CD14-positive monocyte (primary cell): ENCODE results near the gene TEX48. TPM values are rescaled to one million over a fixed set of nuclear protein-coding genes. Genes with fewer than 3 reads are reported as not detected.

Experiments used
- DNase-seq, 3 donors: peaks; one replicate each; pipeline ENCODE4 v3.0.0-alpha.2; 2011 to 2022
- H2AFZ ChIP-seq: 2 replicates; pipeline ENCODE4 v1.6.0; 2012; ENCODE audit warnings: mild to moderate bottlenecking, low read depth, low read length, inconsistent platforms; ENCODE audit not compliant: insufficient read depth, poor library complexity, severe bottlenecking
- H3K27ac ChIP-seq, 2 donors: 1 replicate in 1 of 2; 2 replicates in 1 of 2; pipeline ENCODE4 v1.5.1; 2012 to 2013; ENCODE audit warnings: low read length in 2 of 2, control low read depth in 1 of 2, inconsistent platforms in 1 of 2, low read depth in 1 of 2, mild to moderate bottlenecking in 1 of 2
- H3K27me3 ChIP-seq, 2 donors: one replicate each; pipeline versions ENCODE4 v1.6.0 to v1.6.1; 2011 to 2013; ENCODE audit warnings: low read length in 2 of 2; ENCODE audit not compliant: control insufficient read depth in 2 of 2, insufficient read depth in 2 of 2
- H3K36me3 ChIP-seq, 2 donors: replicated peaks in 1 of 2; 1 replicate in 1 of 2; 2 replicates in 1 of 2; pipeline versions ENCODE4 v1.5.1 to v1.6.1; 2012 to 2013; ENCODE audit warnings: low read length in 2 of 2, control low read depth in 1 of 2, inconsistent platforms in 1 of 2, mild to moderate bottlenecking in 1 of 2; ENCODE audit not compliant: insufficient read depth in 2 of 2, control insufficient read depth in 1 of 2
- H3K4me1 ChIP-seq, 2 donors: 1 replicate in 1 of 2; 2 replicates in 1 of 2; pipeline versions ENCODE4 v1.5.1 to v1.6.1; 2012 to 2013; ENCODE audit warnings: low read length in 2 of 2, control low read depth in 1 of 2, inconsistent platforms in 1 of 2, mild to moderate bottlenecking in 1 of 2, moderate library complexity in 1 of 2; ENCODE audit not compliant: insufficient read depth in 2 of 2, control insufficient read depth in 1 of 2
- H3K4me2 ChIP-seq: replicated peaks from 2 replicates; pipeline ENCODE3; 2012; ENCODE audit warnings: low read length, moderate library complexity, mild to moderate bottlenecking; ENCODE audit not compliant: poor library complexity, severe bottlenecking; ENCODE audit errors: extremely low read depth
- H3K4me3 ChIP-seq, 3 experiments: fragments of 200-600 bp in 1 of 3; sonication (generic) in 1 of 3; replicated peaks in 1 of 3; 1 replicate in 2 of 3; 2 replicates in 1 of 3; pipeline ENCODE4 v1.5.1; 2011 to 2013; ENCODE audit warnings: low read length in 3 of 3, mild to moderate bottlenecking in 3 of 3, control low read depth in 2 of 3, low read depth in 2 of 3, inconsistent platforms in 1 of 3, moderate library complexity in 1 of 3
- H3K79me2 ChIP-seq: 2 replicates; pipeline ENCODE4 v1.6.0; 2012; ENCODE audit warnings: mild to moderate bottlenecking, control low read depth, inconsistent platforms, low read length, moderate library complexity; ENCODE audit not compliant: insufficient read depth
- H3K9ac ChIP-seq: 2 replicates; pipeline ENCODE4 v1.6.0; 2017; ENCODE audit warnings: low read length, mild to moderate bottlenecking; ENCODE audit not compliant: insufficient read depth, poor library complexity, severe bottlenecking
- H3K9me3 ChIP-seq, 2 donors: replicated peaks in 1 of 2; 1 replicate in 1 of 2; 2 replicates in 1 of 2; pipeline versions ENCODE4 v1.5.1 to v1.6.1; 2012 to 2013; ENCODE audit warnings: low read length in 2 of 2, control low read depth in 1 of 2; ENCODE audit not compliant: control insufficient read depth in 1 of 2, insufficient read depth in 1 of 2
- H4K20me1 ChIP-seq: 2 replicates; pipeline ENCODE4 v1.6.0; 2012; ENCODE audit warnings: mild to moderate bottlenecking, low read length, control low read depth, moderate library complexity; ENCODE audit not compliant: insufficient read depth
- H3K27ac Mint-ChIP-seq, 7 donors: one replicate each; pipeline ENCODE4 v1.8.0; 2020; ENCODE audit warnings: mild to moderate bottlenecking in 7 of 7, mixed read lengths in 7 of 7, moderate library complexity in 6 of 7, inconsistent platforms in 2 of 7
- H3K27me3 Mint-ChIP-seq, 3 donors: one replicate each; pipeline ENCODE4 v1.8.0; 2021 to 2022; ENCODE audit warnings: low read depth in 3 of 3, mild to moderate bottlenecking in 3 of 3, mixed read lengths in 3 of 3, moderate library complexity in 3 of 3, inconsistent platforms in 1 of 3
- H3K36me3 Mint-ChIP-seq, 2 donors: one replicate each; pipeline ENCODE4 v1.8.0; 2020; ENCODE audit warnings: mixed read lengths in 2 of 2, inconsistent platforms in 1 of 2, mild to moderate bottlenecking in 1 of 2
- H3K4me1 Mint-ChIP-seq: one replicate; pipeline ENCODE4 v1.8.0; 2020; ENCODE audit warnings: mild to moderate bottlenecking, mixed read lengths
- H3K4me3 Mint-ChIP-seq, 2 donors: one replicate each; pipeline ENCODE4 v1.8.0; 2020; ENCODE audit warnings: mild to moderate bottlenecking in 2 of 2, mixed read lengths in 2 of 2, moderate library complexity in 1 of 2
- H3K9me3 Mint-ChIP-seq, 7 donors: one replicate each; pipeline ENCODE4 v1.8.0; 2020 to 2022; ENCODE audit warnings: mixed read lengths in 7 of 7, mild to moderate bottlenecking in 6 of 7, moderate library complexity in 6 of 7, inconsistent platforms in 2 of 7
- WGBS: methylation state at CpG from one replicate; pipeline ENCODE4 v1.1.5; 2013; ENCODE audit warnings: missing lambda C conversion rate; ENCODE audit not compliant: insufficient coverage; 5-methylcytosine and 5-hydroxymethylcytosine counted together
- intact Hi-C, 2 donors: fragments of 100-400 bp; cut with micrococcal nuclease; formaldehyde crosslinking; loops; one replicate each; pipeline versions ENCODE4 v1.15.0 to v1.15.1; 2023
- polyA plus RNA-seq, 3 donors: library from polyadenylated mRNA; depleted of rRNA in 1 of 3; unstranded in 2 of 3; stranded (reverse) in 1 of 3; fragments of 300-500 nt in 2 of 3; fragments of >200 nt in 1 of 3; fragmentation: Illumina TruSeq in 2 of 3; gene quantifications; 1 replicate in 2 of 3; 2 replicates in 1 of 3; pipeline ENCODE4 v1.2.3, GENCODE V29; 2012 to 2021
- TF ChIP-seq, protein P1 (sequence below): fragments of 200-600 bp; IDR thresholded peaks from one replicate; pipeline ENCODE4 v1.8.0; 2022; ENCODE audit warnings: antibody characterized with exemption, mild to moderate bottlenecking

TEX48 gene
- polyA plus RNA-seq, 3 donors: not detected

DNA sequence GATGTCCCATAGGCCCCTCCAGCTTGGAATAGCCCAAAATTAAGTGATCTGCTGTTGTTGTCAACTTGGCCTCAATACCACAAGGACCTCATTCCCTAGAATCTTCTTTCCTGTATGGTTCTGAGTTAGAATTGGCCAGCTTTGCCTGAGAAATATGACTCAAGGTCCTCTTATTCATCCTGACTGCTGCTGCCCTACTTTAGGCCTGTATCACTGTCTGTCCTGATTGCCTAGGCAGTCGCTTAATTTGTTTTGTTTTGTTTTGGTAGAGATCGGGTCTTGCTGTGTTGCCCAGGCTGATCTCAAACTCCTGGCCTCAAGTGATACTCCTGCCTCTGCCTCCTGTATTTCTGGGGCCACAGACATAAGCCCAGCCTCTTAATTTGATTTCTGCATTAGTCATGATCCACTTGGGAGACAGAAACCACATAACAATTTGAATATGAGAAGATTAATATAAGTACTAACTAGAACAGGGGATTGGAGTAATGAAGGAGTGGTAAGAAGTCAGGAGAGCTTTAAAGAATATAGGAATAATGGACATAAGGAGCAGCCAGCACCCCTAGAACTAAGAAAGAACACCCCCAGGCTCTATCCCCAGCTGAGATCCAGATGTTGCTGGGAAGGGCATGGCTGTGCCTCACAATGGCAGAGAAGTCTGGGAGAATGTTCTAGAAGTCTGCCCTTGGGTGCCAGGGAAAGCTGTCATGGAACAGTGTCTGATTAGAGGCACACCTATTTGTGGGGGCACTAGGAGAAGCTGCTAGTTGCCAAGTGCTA, 29.0 kb downstream of the TEX48 start:
- peak overlapping the region in 1 of 2 donors; percentile 10 for H3K27ac ChIP-seq
- H3K79me2 ChIP-seq: no peaks in the 10 kb centered on the region
- H3K9ac ChIP-seq: no peak overlapping the region
- H3K4me3 ChIP-seq: no peak overlapping the region
- peaks cover 0 to 5% of the 10 kb centered on the region in 2 donors for H3K36me3 ChIP-seq
- H3K9me3 ChIP-seq: no peaks in the 10 kb centered on the region
- Mint-ChIP-seq H3K27me3 (peaks cover 0 to 3% (median 1%) of the 10 kb centered on the region in 3 donors), H3K4me3 (no peak overlapping the region), H3K9me3 (peaks cover 0 to 4% (median 0%) of the 10 kb centered on the region in 7 donors), H3K4me1 (peaks cover 14% of the 10 kb centered on the region), H3K27ac (peak overlapping the region in 3 of 7 donors; percentile 4 to 32 (median 8)), H3K36me3 (peaks cover 8 to 12% of the 10 kb centered on the region in 2 donors)
- TF ChIP-seq, protein P1, sequence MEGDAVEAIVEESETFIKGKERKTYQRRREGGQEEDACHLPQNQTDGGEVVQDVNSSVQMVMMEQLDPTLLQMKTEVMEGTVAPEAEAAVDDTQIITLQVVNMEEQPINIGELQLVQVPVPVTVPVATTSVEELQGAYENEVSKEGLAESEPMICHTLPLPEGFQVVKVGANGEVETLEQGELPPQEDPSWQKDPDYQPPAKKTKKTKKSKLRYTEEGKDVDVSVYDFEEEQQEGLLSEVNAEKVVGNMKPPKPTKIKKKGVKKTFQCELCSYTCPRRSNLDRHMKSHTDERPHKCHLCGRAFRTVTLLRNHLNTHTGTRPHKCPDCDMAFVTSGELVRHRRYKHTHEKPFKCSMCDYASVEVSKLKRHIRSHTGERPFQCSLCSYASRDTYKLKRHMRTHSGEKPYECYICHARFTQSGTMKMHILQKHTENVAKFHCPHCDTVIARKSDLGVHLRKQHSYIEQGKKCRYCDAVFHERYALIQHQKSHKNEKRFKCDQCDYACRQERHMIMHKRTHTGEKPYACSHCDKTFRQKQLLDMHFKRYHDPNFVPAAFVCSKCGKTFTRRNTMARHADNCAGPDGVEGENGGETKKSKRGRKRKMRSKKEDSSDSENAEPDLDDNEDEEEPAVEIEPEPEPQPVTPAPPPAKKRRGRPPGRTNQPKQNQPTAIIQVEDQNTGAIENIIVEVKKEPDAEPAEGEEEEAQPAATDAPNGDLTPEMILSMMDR: no peak
- H3K4me1 ChIP-seq: peaks cover 0 to 6% of the 10 kb centered on the region in 2 donors
- peak overlapping the region; percentile 39 for H2AFZ ChIP-seq
- no peaks in the 10 kb centered on the region for H4K20me1 ChIP-seq
- no peak overlapping the region for H3K4me2 ChIP-seq
- intact Hi-C loops: loop anchor here (1.0 to 10.0 kb wide), 8 partner anchors 58 to 308 kb away; no protein-coding TSS in a partner anchor
- WGBS: no CpG with 5 or more reads among the region's 2 CpGs
- DNase-seq: no peak
- no peaks in the 10 kb centered on the region for H3K27me3 ChIP-seq

DNA sequence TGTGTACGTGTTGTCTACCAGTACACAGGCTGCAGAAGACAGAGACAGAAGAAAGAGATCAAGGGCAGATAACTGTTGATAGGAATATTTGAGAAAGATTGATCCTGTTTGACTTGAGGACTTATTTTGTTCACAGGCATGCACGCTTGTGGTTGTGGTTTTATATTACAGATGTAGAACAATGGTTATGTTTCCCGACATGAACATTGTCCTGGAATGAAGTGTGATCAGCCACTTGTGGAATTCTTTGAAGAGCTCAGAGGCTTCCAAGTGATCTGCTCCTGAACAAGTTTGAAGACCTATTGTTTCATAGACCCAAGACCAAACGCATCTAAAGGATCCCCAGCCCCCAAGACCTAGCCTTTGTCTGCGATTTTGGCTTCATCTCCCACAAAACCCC, 38.1 kb downstream of the TEX48 start:
- intact Hi-C loops: no loop called here
- peaks cover 41 to 70% of the 10 kb centered on the region in 2 donors for H3K36me3 ChIP-seq
- Mint-ChIP-seq H3K36me3 (peaks cover 64 to 65% of the 10 kb centered on the region in 2 donors), H3K27me3 (peaks cover 0 to 2% (median 1%) of the 10 kb centered on the region in 3 donors), H3K9me3 (peaks cover 4 to 11% (median 8%) of the 10 kb centered on the region in 7 donors), H3K27ac (peak overlapping the region in 1 of 7 donors; percentile 60), H3K4me3 (no peak overlapping the region), H3K4me1 (peaks cover 16% of the 10 kb centered on the region)
- peaks cover 0 to 2% of the 10 kb centered on the region in 2 donors for H3K9me3 ChIP-seq
- peaks cover 9 to 14% of the 10 kb centered on the region in 2 donors for H3K4me1 ChIP-seq
- 92% methylated on average over 4 of the region's 5 CpGs for WGBS
- no peak overlapping the region for H3K4me2 ChIP-seq
- H3K4me3 ChIP-seq: no peak overlapping the region
- no peak overlapping the region for H3K9ac ChIP-seq
- no peaks in the 10 kb centered on the region for H4K20me1 ChIP-seq
- no peaks in the 10 kb centered on the region for H3K79me2 ChIP-seq
- TF ChIP-seq, protein P1: no peak
- H2AFZ ChIP-seq: no peak overlapping the region
- H3K27ac ChIP-seq: no peak overlapping the region
- no peaks in the 10 kb centered on the region for H3K27me3 ChIP-seq
- DNase-seq: no peak
